Rectal smooth muscle tissue (tissue), 1 donor: ENCODE results near the gene PDIA5.

Experiments used
- H3K27ac ChIP-seq: one replicate; pipeline ENCODE4 v1.7.0; 2013; ENCODE audit warnings: low read depth, low read length, inconsistent platforms
- H3K27me3 ChIP-seq: one replicate; pipeline ENCODE4 v1.7.0; 2013; ENCODE audit warnings: low read length; ENCODE audit not compliant: control insufficient read depth, insufficient read depth
- H3K36me3 ChIP-seq: one replicate; pipeline ENCODE4 v1.7.0; 2013; ENCODE audit warnings: low read length; ENCODE audit not compliant: control insufficient read depth, insufficient read depth
- H3K4me1 ChIP-seq: one replicate; pipeline ENCODE4 v1.7.0; 2013; ENCODE audit warnings: low read length; ENCODE audit not compliant: control insufficient read depth, insufficient read depth
- H3K4me3 ChIP-seq: one replicate; pipeline ENCODE4 v1.7.0; 2013; ENCODE audit warnings: low read length
- H3K9ac ChIP-seq: one replicate; pipeline ENCODE4 v1.7.0; 2013; ENCODE audit warnings: low read length

The PDIA5 gene

GRCh38 chr3:123066599-123066895 is 278 bp upstream of the PDIA5 start:
- no peak overlapping the region for H3K27ac ChIP-seq
- no peaks in the 10 kb centered on the region for H3K27me3 ChIP-seq
- H3K36me3 ChIP-seq: no peaks in the 10 kb centered on the region
- H3K9ac ChIP-seq: no peak overlapping the region
- H3K4me1 ChIP-seq: peaks cover 11% of the 10 kb centered on the region
- H3K4me3 ChIP-seq: peak overlapping the region; percentile 91

DNA sequence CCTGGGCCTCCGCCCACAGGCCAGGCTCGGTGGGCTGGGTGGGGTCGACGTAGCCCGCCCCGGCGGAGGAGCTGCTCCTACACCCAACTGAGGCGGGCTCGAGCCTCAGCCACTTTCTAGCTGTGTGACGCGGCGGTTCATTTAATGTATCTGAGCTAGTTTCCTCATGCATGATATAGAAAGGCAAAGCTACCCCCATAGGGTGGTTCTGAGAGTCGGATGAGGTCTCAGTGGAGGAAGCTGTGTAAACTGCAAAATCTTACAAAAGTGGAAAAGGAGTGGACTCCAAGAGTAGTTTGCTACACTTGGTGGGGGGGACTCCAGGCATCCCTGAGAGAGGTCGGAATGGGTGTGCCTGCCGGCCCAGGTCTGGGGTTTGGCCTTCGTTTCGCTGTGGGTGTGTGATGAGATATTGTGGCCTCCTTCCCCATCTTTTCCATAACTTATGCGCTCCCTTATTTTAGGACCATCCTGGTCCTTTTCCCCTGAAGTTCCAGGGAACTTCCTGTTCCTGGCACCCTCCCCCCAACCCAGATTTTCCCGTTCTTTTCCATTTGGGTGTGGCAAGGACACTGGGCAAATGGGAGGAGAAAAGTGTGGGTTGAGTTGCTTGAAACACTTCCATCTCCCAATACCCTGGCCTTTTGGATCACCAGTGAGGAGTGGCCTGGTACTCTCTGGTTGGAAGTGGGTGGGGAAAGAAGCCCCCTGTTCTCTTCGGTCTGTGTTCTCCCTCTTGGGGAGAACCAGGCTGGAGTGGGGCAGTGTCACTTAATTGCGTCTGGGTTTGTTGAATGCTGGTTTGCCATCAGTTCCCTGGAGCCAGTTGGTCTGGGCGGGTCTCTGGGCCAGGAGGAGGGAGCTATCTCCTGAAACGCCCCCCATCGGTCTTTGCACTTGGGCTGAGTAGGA is 1.1 kb downstream of the PDIA5 start:
- Histone ChIP-seq H3K9ac (peak overlapping the region; percentile 76), H3K4me1 (peaks cover 11% of the 10 kb centered on the region), H3K4me3 (peak overlapping the region; percentile 91), H3K36me3 (no peaks in the 10 kb centered on the region), H3K27ac (peak overlapping the region; percentile 68), H3K27me3 (no peaks in the 10 kb centered on the region)

DNA sequence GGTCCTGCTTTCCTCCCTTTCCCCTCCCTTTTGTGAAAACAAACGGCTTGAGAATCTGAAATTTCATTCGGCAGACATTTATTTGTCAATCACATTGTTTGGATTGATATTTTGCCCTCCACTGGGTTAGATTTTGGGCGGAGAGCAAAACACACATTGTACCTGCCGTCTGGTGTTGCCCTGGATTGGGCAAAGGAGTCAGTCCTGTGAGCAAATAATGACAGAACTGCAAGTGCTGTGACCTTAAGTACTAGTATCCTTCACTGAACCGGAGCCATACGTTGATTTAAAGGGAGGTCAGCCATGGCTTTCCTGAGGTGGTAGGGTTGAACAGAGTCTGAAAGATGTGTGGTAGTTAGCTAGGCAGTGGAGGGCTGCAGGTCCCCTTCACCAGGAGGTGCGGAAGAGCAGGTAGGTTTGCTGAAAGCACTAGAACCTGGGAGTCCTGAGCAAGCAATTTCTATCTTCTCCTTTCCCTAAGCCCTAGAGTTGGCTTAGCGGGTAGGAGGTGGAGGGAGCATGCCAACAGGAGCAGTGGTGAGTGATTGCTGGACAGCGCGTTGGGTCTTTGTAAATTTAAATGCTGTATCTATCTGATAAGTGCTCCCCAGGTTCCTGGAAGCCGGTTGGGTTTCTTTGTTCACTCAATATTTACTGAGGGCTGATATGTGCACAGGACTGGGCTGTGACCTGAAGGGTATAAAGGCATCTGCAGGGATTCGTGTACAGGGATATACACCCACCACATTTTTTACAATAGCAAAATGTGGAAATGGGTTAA is 2.0 kb downstream of the PDIA5 start:
- no peaks in the 10 kb centered on the region for H3K36me3 ChIP-seq
- no peak overlapping the region for H3K9ac ChIP-seq
- H3K4me3 ChIP-seq: peak overlapping the region; percentile 91
- H3K4me1 ChIP-seq: peaks cover 11% of the 10 kb centered on the region
- no peaks in the 10 kb centered on the region for H3K27me3 ChIP-seq
- H3K27ac ChIP-seq: no peak overlapping the region

DNA sequence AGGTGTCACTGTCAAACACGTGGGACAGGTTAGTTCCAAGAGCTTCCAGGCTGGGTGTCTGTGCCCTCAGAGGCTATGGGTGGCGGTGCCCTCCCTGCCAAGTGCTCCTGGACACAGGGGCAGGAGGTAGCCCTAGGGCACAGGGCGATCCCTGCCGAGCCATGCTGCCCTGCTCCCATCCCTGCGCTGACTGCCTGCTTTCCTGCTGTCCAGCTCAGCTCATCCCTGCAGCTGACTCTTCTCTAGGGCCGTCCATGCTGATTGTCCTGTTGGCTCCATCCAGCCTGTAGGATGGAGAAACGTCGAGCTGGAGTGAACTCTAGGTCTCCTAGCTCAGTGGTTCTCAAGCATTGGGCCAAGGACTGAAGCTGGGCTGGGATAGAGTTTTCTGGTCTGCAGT is 3.7 kb downstream of the PDIA5 start:
- Histone ChIP-seq H3K9ac (no peak overlapping the region), H3K4me3 (no peak overlapping the region), H3K27ac (no peak overlapping the region), H3K27me3 (no peaks in the 10 kb centered on the region), H3K4me1 (peaks cover 11% of the 10 kb centered on the region), H3K36me3 (no peaks in the 10 kb centered on the region)

DNA sequence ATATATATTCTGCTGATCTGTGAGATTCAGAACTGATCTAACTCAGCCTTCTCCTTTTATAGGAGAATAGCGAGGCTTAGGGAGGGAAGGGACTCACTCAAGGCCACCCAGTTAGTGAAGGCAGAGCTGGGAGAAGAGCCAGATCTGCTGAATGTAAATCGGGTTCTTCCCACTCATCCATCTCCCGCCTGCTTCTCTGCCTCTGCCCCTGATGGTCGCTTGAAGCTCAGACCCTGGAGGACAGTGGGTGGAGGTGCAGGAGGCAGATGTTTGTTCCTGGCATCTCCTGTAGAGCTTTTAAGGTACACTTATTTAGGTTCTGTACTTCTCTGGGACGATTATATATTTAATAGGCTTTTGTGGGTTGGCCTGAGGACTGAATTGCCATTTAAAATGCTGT is 4.3 kb downstream of the PDIA5 start:
- Histone ChIP-seq H3K27ac (peak overlapping the region; percentile 1), H3K4me1 (peaks cover 14% of the 10 kb centered on the region), H3K4me3 (no peak overlapping the region), H3K27me3 (no peaks in the 10 kb centered on the region), H3K36me3 (no peaks in the 10 kb centered on the region), H3K9ac (no peak overlapping the region)

GRCh38 chr3:123071581-123071980 is 4.8 kb downstream of the PDIA5 start:
- Histone ChIP-seq H3K27me3 (no peaks in the 10 kb centered on the region), H3K4me3 (no peak overlapping the region), H3K36me3 (no peaks in the 10 kb centered on the region), H3K9ac (no peak overlapping the region), H3K4me1 (peaks cover 18% of the 10 kb centered on the region), H3K27ac (peak overlapping the region; percentile 1)

- Histone ChIP-seq H3K27me3 (no peaks in the 10 kb centered on the region), H3K27ac (no peak overlapping the region), H3K4me1 (peaks cover 24% of the 10 kb centered on the region), H3K4me3 (no peak overlapping the region), H3K9ac (no peak overlapping the region), H3K36me3 (no peaks in the 10 kb centered on the region)
These were observed 5.3 kb downstream of the PDIA5 start for GRCh38 chr3:123072152-123072551.

DNA sequence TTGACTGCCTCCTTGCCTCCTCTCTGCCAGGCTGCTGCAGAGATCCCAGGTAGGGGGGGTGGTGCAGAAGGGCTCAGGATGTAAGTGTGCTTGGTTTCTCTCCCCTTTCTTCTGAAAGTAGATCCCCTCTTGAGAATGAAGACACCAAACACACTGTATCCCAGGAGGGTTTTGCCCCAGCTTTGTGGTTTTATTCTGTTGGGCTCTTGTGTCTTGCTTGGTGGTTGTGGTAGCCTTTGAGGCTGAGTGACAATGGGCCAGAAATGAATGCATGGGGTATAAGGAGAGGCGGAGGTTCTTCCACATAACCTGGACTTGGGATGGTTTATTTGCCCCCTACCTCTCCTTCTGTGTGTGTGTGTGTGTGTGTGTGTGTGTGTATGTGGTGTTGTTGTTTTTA is 5.7 kb downstream of the PDIA5 start:
- peaks cover 27% of the 10 kb centered on the region for H3K4me1 ChIP-seq
- no peak overlapping the region for H3K27ac ChIP-seq
- H3K4me3 ChIP-seq: no peak overlapping the region

GRCh38 chr3:123075359-123075758 is 8.5 kb downstream of the PDIA5 start:
- H3K4me3 ChIP-seq: no peak overlapping the region
- H3K4me1 ChIP-seq: peaks cover 22% of the 10 kb centered on the region
- H3K27ac ChIP-seq: no peak overlapping the region
- no peak overlapping the region for H3K9ac ChIP-seq
- no peaks in the 10 kb centered on the region for H3K36me3 ChIP-seq
- H3K27me3 ChIP-seq: no peaks in the 10 kb centered on the region

More for the DNA sequence above, 5.7 kb downstream of the PDIA5 start:
- no peaks in the 10 kb centered on the region for H3K27me3 ChIP-seq
- H3K36me3 ChIP-seq: no peaks in the 10 kb centered on the region
- H3K9ac ChIP-seq: no peak overlapping the region

DNA sequence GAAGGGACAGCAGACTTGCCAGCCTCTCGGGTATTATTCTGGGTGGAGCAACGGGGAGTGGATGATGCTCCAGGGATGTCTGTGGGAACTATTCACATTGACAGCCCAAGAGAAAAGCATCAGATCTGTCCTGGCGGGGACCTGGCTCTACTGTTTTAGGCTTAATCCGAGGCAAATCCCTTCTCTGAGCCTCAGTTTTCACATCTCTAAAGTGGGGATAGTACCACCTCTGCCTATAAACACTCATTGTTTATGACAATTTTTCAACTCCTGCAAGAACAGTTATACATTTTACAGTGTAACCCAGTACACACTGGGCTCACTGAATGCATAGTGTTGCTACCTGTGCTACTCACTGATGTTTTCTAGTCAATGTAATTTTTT is 9.3 kb downstream of the PDIA5 start:
- H3K27me3 ChIP-seq: no peaks in the 10 kb centered on the region
- H3K9ac ChIP-seq: no peak overlapping the region
- H3K36me3 ChIP-seq: no peaks in the 10 kb centered on the region
- H3K27ac ChIP-seq: peak overlapping the region; percentile 70
- H3K4me3 ChIP-seq: no peak overlapping the region
- H3K4me1 ChIP-seq: peaks cover 18% of the 10 kb centered on the region

GRCh38 chr3:123076496-123077418 is 9.9 kb downstream of the PDIA5 start:
- no peak overlapping the region for H3K9ac ChIP-seq

DNA sequence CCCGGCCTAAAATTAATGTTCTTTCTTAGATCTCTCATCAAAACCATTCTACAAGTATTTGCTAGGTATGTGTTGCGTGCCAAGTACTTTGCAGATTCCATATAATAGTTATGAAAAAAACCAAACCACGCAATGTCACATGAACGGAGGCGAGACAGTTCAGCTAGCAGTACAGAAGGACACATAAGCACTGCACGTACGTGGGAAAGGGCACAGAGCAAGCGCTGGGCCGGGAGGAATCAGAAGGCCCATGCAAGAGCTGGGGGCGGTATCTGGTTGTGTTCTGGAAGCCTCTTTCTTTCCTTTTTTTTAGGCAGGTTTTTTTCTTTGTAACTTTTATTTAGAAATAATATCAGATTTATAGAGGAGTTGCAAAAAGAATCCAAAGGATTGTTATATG is 11.3 kb downstream of the PDIA5 start:
- H3K27ac ChIP-seq: peak overlapping the region; percentile 48
- H3K4me1 ChIP-seq: peaks cover 30% of the 10 kb centered on the region
- H3K9ac ChIP-seq: no peak overlapping the region
- no peaks in the 10 kb centered on the region for H3K36me3 ChIP-seq
- no peaks in the 10 kb centered on the region for H3K27me3 ChIP-seq
- no peak overlapping the region for H3K4me3 ChIP-seq

More at GRCh38 chr3:123076496-123077418, 9.9 kb downstream of the PDIA5 start:
- Histone ChIP-seq H3K4me1 (peaks cover 20% of the 10 kb centered on the region), H3K27me3 (no peaks in the 10 kb centered on the region), H3K36me3 (no peaks in the 10 kb centered on the region), H3K27ac (peak overlapping the region; percentile 70), H3K4me3 (no peak overlapping the region)
